ENCODE results near the gene MYO3B.
"Not testable (repeated sequence)": the region's sequence is repeated elsewhere in the genome, so short reads cannot be mapped to it uniquely, and the experiment has no call there.

MYO3B gene

GRCh38 chr2:170563401-170563800, 385.5 kb downstream of the MYO3B start:
- DNase-seq (ENCODE audit: low read depth in 2 of 2) = no peak

GRCh38 chr2:170566138-170566537, 388.2 kb downstream of the MYO3B start:
- DNase-seq (ENCODE audit: low read depth in 2 of 2) = no peak

- no peak for DNase-seq (ENCODE audit: low read depth in 2 of 2)
Observed at GRCh38 chr2:170567429-170567828, 389.5 kb downstream of the MYO3B start.

- DNase-seq (ENCODE audit: low read depth in 2 of 2) = no peak
Observed at GRCh38 chr2:170568511-170568910, 390.6 kb downstream of the MYO3B start.

GRCh38 chr2:170571612-170572011, 393.7 kb downstream of the MYO3B start:
- no peak for DNase-seq (ENCODE audit: low read depth in 2 of 2)

GRCh38 chr2:170573671-170574070, 395.7 kb downstream of the MYO3B start:
- DNase-seq (ENCODE audit: low read depth in 2 of 2) = no peak

GRCh38 chr2:170576296-170576695, 398.3 kb downstream of the MYO3B start:
- DNase-seq (ENCODE audit: low read depth in 2 of 2) = no peak

- DNase-seq (ENCODE audit: low read depth in 2 of 2) = no peak
Observed at GRCh38 chr2:170577356-170577755, 399.4 kb downstream of the MYO3B start.

GRCh38 chr2:170578606-170579005, 400.7 kb downstream of the MYO3B start:
- no peak for DNase-seq (ENCODE audit: low read depth in 2 of 2)

GRCh38 chr2:170579511-170579910, 401.6 kb downstream of the MYO3B start:
- no peak for DNase-seq (ENCODE audit: low read depth in 2 of 2)

- DNase-seq (ENCODE audit: low read depth in 2 of 2) = no peak
Observed at GRCh38 chr2:170582313-170582712, 404.4 kb downstream of the MYO3B start.

GRCh38 chr2:170582751-170583463, 405.0 kb downstream of the MYO3B start:
- DNase-seq (ENCODE audit: low read depth in 2 of 2) = no peak

- DNase-seq (ENCODE audit: low read depth in 2 of 2) = no peak
Observed at GRCh38 chr2:170585067-170585466, 407.1 kb downstream of the MYO3B start.

- DNase-seq (ENCODE audit: low read depth in 2 of 2) = no peak
Observed at GRCh38 chr2:170586571-170587095, 408.7 kb downstream of the MYO3B start.

GRCh38 chr2:170587117-170587516, 409.2 kb downstream of the MYO3B start:
- DNase-seq (ENCODE audit: low read depth in 2 of 2) = no peak

- DNase-seq (ENCODE audit: low read depth in 2 of 2) = no peak
Observed at GRCh38 chr2:170587922-170588321, 410.0 kb downstream of the MYO3B start.

- no peak for DNase-seq (ENCODE audit: low read depth in 2 of 2)
Observed at GRCh38 chr2:170588729-170589128, 410.8 kb downstream of the MYO3B start.

GRCh38 chr2:170596576-170596975, 418.6 kb downstream of the MYO3B start:
- no peak for DNase-seq (ENCODE audit: low read depth in 2 of 2)

GRCh38 chr2:170598067-170598395, 420.1 kb downstream of the MYO3B start:
- no peak for DNase-seq (ENCODE audit: low read depth in 2 of 2)

GRCh38 chr2:170601489-170601888, 423.5 kb downstream of the MYO3B start:
- DNase-seq (ENCODE audit: low read depth in 2 of 2) = no peak

GRCh38 chr2:170605862-170606261, 427.9 kb downstream of the MYO3B start:
- DNase-seq (ENCODE audit: low read depth in 2 of 2) = no peak

- DNase-seq (ENCODE audit: low read depth in 2 of 2) = no peak
Observed at GRCh38 chr2:170607171-170607570, 429.2 kb downstream of the MYO3B start.

- no peak for DNase-seq (ENCODE audit: low read depth in 2 of 2)
Observed at GRCh38 chr2:170610615-170611014, 432.7 kb downstream of the MYO3B start.

GRCh38 chr2:170618948-170619347, 441.0 kb downstream of the MYO3B start:
- DNase-seq (ENCODE audit: low read depth in 2 of 2) = not testable (repeated sequence)
